H1 (cell line): ENCODE measurements around the gene RANGRF. TPM values are rescaled to one million over a fixed set of nuclear protein-coding genes. Genes with fewer than 3 reads are reported as not detected.

Experiments
- CTCF ChIA-PET: fragments of 300-600 bp; sonication (Branson Sonifier 250); formaldehyde crosslinking; loops from one replicate; lab custom pipeline; 2021; ENCODE audit not compliant: partially characterized antibody; lab: Charles Lee
- POLR2A ChIA-PET: fragments of 300-600 bp; sonication (Branson Sonifier 250); formaldehyde crosslinking; loops from one replicate; lab custom pipeline; 2021; ENCODE audit warnings: inconsistent platforms; ENCODE audit not compliant: partially characterized antibody; lab: Charles Lee
- DNase-seq, 2 experiments: peaks; one replicate each; pipeline versions ENCODE4 v3.0.0 to v3.0.0-alpha.2; 2010 to 2022; ENCODE audit warnings: low spot score in 2 of 2, low read depth in 1 of 2, mixed read lengths in 1 of 2
- FAIRE-seq: peaks from 2 replicates; lab custom pipeline; 2011; peaks lifted over from hg19 to GRCh38; lab: Jason Lieb, UNC
- H2AFZ ChIP-seq: 2 replicates; pipeline ENCODE4 v1.8.1; 2012; ENCODE audit warnings: low read length, inconsistent platforms
- H2AK5ac ChIP-seq: 2 replicates; pipeline ENCODE4 v1.6.1; 2013; ENCODE audit warnings: low read depth, low read length
- H2BK120ac ChIP-seq: replicated peaks from 2 replicates; pipeline ENCODE3; 2013; ENCODE audit warnings: low read depth, low read length, inconsistent platforms
- H2BK12ac ChIP-seq: 2 replicates; pipeline ENCODE4 v1.6.1; 2013; ENCODE audit warnings: low read depth, low read length
- H2BK15ac ChIP-seq: 2 replicates; pipeline ENCODE4 v1.6.1; 2013; ENCODE audit warnings: low read length
- H2BK20ac ChIP-seq: 2 replicates; pipeline ENCODE4 v1.6.1; 2013; ENCODE audit warnings: low read length
- H2BK5ac ChIP-seq: 2 replicates; pipeline ENCODE4 v1.6.1; 2013; ENCODE audit warnings: low read depth, low read length
- H3K14ac ChIP-seq: 2 replicates; pipeline ENCODE4 v1.6.1; 2013; ENCODE audit warnings: inconsistent platforms; ENCODE audit not compliant: insufficient read length
- H3K18ac ChIP-seq: 2 replicates; pipeline ENCODE4 v1.6.1; 2013; ENCODE audit warnings: low read length; ENCODE audit errors: extremely low read depth
- H3K23ac ChIP-seq: 2 replicates; pipeline ENCODE4 v1.6.1; 2013; ENCODE audit warnings: inconsistent platforms; ENCODE audit not compliant: insufficient read length
- H3K23me2 ChIP-seq: 2 replicates; pipeline ENCODE4 v1.6.1; 2013; ENCODE audit warnings: low read depth, low read length
- H3K27ac ChIP-seq: 2 replicates; pipeline ENCODE4 v1.6.1; 2011; ENCODE audit warnings: low read depth, low read length, inconsistent platforms
- H3K27me3 ChIP-seq, 4 experiments: replicated peaks in 1 of 4; 1 replicate in 1 of 4; 2 replicates in 3 of 4; pipeline versions ENCODE4 v1.6.1 to v1.8.1; 2011 to 2013; ENCODE audit warnings: low read length in 3 of 4, mild to moderate bottlenecking in 3 of 4, inconsistent platforms in 2 of 4, mixed read lengths in 2 of 4, moderate library complexity in 1 of 4; ENCODE audit not compliant: control insufficient read depth in 3 of 4, insufficient read depth in 3 of 4; ENCODE audit errors: extremely low read depth in 1 of 4
- H3K36me3 ChIP-seq, 4 experiments: 2 replicates each; pipeline versions ENCODE4 v1.6.1 to v1.8.1; 2011 to 2013; ENCODE audit warnings: mild to moderate bottlenecking in 4 of 4, low read length in 3 of 4, moderate library complexity in 2 of 4, control low read depth in 1 of 4, inconsistent platforms in 1 of 4; ENCODE audit not compliant: insufficient read depth in 4 of 4, control insufficient read depth in 2 of 4
- H3K4ac ChIP-seq: replicated peaks from 2 replicates; pipeline ENCODE3; 2013; ENCODE audit warnings: low read length, low read depth, mixed read lengths, inconsistent platforms; ENCODE audit not compliant: insufficient read length
- H3K4me1 ChIP-seq, 4 experiments: replicated peaks in 1 of 4; 1 replicate in 1 of 4; 2 replicates in 3 of 4; pipeline versions ENCODE4 v1.6.1 to v1.8.1; 2011 to 2013; ENCODE audit warnings: low read length in 3 of 4, inconsistent platforms in 2 of 4, mixed read lengths in 1 of 4; ENCODE audit not compliant: insufficient read depth in 4 of 4, control insufficient read depth in 3 of 4
- H3K4me2 ChIP-seq, 2 experiments: 2 replicates each; pipeline versions ENCODE4 v1.6.1 to v1.8.1; 2011 to 2013; ENCODE audit warnings: low read depth in 2 of 2, low read length in 2 of 2, control low read depth in 1 of 2, inconsistent platforms in 1 of 2, mild to moderate bottlenecking in 1 of 2; ENCODE audit not compliant: insufficient read depth in 1 of 2
- H3K4me3 ChIP-seq, 4 experiments: fragments of 200-600, 300-600 bp in 1 of 4; sonication (generic), shearing (Covaris generic), sonication (Bioruptor Twin) in 1 of 4; 2 replicates each; pipeline versions ENCODE4 v1.5.1 to v1.8.1; 2011 to 2016; ENCODE audit warnings: low read length in 4 of 4, low read depth in 3 of 4, control low read depth in 2 of 4, inconsistent platforms in 2 of 4, mild to moderate bottlenecking in 2 of 4, mixed read lengths in 1 of 4, moderate library complexity in 1 of 4; ENCODE audit not compliant: insufficient read depth in 2 of 4; ENCODE audit errors: extremely low read depth in 1 of 4
- H3K56ac ChIP-seq: replicated peaks from 2 replicates; pipeline ENCODE3; 2013; ENCODE audit warnings: low read depth, mild to moderate bottlenecking, mixed read lengths, low read length, inconsistent platforms; ENCODE audit not compliant: insufficient read length
- H3K79me1 ChIP-seq: 2 replicates; pipeline ENCODE4 v1.6.1; 2013; ENCODE audit warnings: low read depth, low read length, control low read depth
- H3K79me2 ChIP-seq, 2 experiments: 2 replicates each; pipeline versions ENCODE4 v1.6.1 to v1.8.1; 2012 to 2013; ENCODE audit warnings: low read length in 2 of 2, mild to moderate bottlenecking in 2 of 2, inconsistent platforms in 1 of 2; ENCODE audit not compliant: insufficient read depth in 2 of 2, control insufficient read depth in 1 of 2
- H3K9ac ChIP-seq, 4 experiments: replicated peaks in 1 of 4; 1 replicate in 1 of 4; 2 replicates in 3 of 4; pipeline versions ENCODE4 v1.6.1 to v1.8.1; 2011 to 2013; ENCODE audit warnings: low read depth in 3 of 4, low read length in 3 of 4, control low read depth in 2 of 4, mild to moderate bottlenecking in 2 of 4, moderate library complexity in 2 of 4, inconsistent platforms in 1 of 4; ENCODE audit errors: extremely low read depth in 1 of 4
- H3K9me3 ChIP-seq, 2 experiments: 2 replicates each; pipeline versions ENCODE4 v1.6.1 to v1.8.1; 2012 to 2013; ENCODE audit warnings: mild to moderate bottlenecking in 2 of 2, moderate library complexity in 2 of 2, control low read depth in 1 of 2, inconsistent platforms in 1 of 2, low read depth in 1 of 2, low read length in 1 of 2, mixed read lengths in 1 of 2; ENCODE audit not compliant: insufficient read depth in 2 of 2
- H4K20me1 ChIP-seq, 2 experiments: replicated peaks in 1 of 2; 2 replicates each; pipeline versions ENCODE3 to v1.8.1; 2011 to 2013; ENCODE audit warnings: inconsistent platforms in 2 of 2, low read length in 2 of 2, mild to moderate bottlenecking in 1 of 2; ENCODE audit not compliant: insufficient read depth in 2 of 2, control insufficient read depth in 1 of 2
- H4K5ac ChIP-seq: 2 replicates; pipeline ENCODE4 v1.6.1; 2013; ENCODE audit warnings: low read length, low read depth, mixed read lengths, inconsistent platforms; ENCODE audit not compliant: insufficient read length
- H4K8ac ChIP-seq: 2 replicates; pipeline ENCODE4 v1.8.0; 2013; ENCODE audit warnings: mild to moderate bottlenecking, moderate library complexity, low read length, inconsistent platforms; ENCODE audit not compliant: insufficient read depth; ENCODE audit errors: extremely low read depth
- H4K91ac ChIP-seq: replicated peaks from 2 replicates; pipeline ENCODE3; 2013; ENCODE audit warnings: low read length, mixed read lengths, inconsistent platforms; ENCODE audit not compliant: insufficient read length
- EGR1 ChIP-seq: IDR thresholded peaks from 2 replicates; pipeline ENCODE4 v1.6.1; 2011; ENCODE audit warnings: low read depth, low read length, borderline replicate concordance
- WGBS, 2 experiments: shearing (Covaris generic) in 1 of 2; methylation state at CpG; one replicate each; pipeline versions ENCODE4 v1.1.6 to v1.1.7; 2013 to 2015; ENCODE audit warnings: low lambda C conversion rate in 2 of 2, mixed read lengths in 2 of 2, inconsistent platforms in 1 of 2, low coverage in 1 of 2, missing lambda C conversion rate in 1 of 2; ENCODE audit not compliant: insufficient replicate concordance in 2 of 2, insufficient coverage in 1 of 2, insufficient read length in 1 of 2; ENCODE audit errors: extremely low coverage in 1 of 2, missing lambda C conversion rate in 1 of 2; 5-methylcytosine and 5-hydroxymethylcytosine counted together
- polyA plus RNA-seq, 7 experiments: library from polyadenylated mRNA; depleted of rRNA in 3 of 7; stranded (reverse) in 5 of 7; unstranded in 2 of 7; fragments of >200 nt in 5 of 7; fragments of 200-250 nt in 2 of 7; gene quantifications; 1 replicate in 5 of 7; 2 replicates in 1 of 7; 4 replicates in 1 of 7; pipeline versions ENCODE4 v1.2.1 to v1.2.3, GENCODE V29; 2011 to 2013; ENCODE audit warnings: missing spikeins in 2 of 7, mixed read lengths in 2 of 7
- total RNA-seq: library from RNA; stranded (reverse); fragmentation: NEBNext Ultra II Directional; extraction: Animal tissue kit (Norgen Biotek cat#: 25700); gene quantifications from 2 replicates; pipeline ENCODE4 v1.2.1, GENCODE V29; 2021

The RANGRF gene
- total and polyA plus RNA-seq, 2 of the 8 experiments (the other 6 are each of a cell fraction or from before 2014, with no cell fraction given), result 36.9 to 49.6 TPM

- H3K27me3 ChIP-seq, result no peaks in the 10 kb centered on the region
- H3K4me3 ChIP-seq, result no peak overlapping the region
- H3K23ac ChIP-seq, result no peak overlapping the region
- no peak overlapping the region for H4K91ac ChIP-seq
- DNase-seq, result no peak
- no peaks in the 10 kb centered on the region for H3K36me3 ChIP-seq
- peaks cover 0 to 2% of the 10 kb centered on the region in 2 experiments for H4K20me1 ChIP-seq
- H2BK5ac ChIP-seq, result no peak overlapping the region
- H4K5ac ChIP-seq, result no peak overlapping the region
- no peaks in the 10 kb centered on the region for H3K79me2 ChIP-seq
- no peaks in the 10 kb centered on the region for H3K79me1 ChIP-seq
- H4K8ac ChIP-seq, result no peak overlapping the region
- H3K18ac ChIP-seq, result no peak overlapping the region
- H2BK15ac ChIP-seq, result no peak overlapping the region
- H3K9ac ChIP-seq, result no peak overlapping the region
- ChIA-PET POLR2A (interaction anchor here (1.1 to 66.3 kb wide), 6 partner anchors 8 to 97 kb away, joined by 3 to 1521 read pairs (median 9); partner anchors contain the start of genes CTC1, PFAS and SLC25A35), CTCF (interaction anchor here (0.7 to 1.3 kb wide), 5 partner anchors 10 to 1376 kb away, joined by 3 read pairs; no protein-coding TSS in a partner anchor)
- no peak for FAIRE-seq
- H3K9me3 ChIP-seq, result no peaks in the 10 kb centered on the region
- H2AK5ac ChIP-seq, result no peak overlapping the region
- H3K56ac ChIP-seq, result no peak overlapping the region
- no peak overlapping the region for H2BK12ac ChIP-seq
- no peak overlapping the region for H2BK20ac ChIP-seq
- H3K14ac ChIP-seq, result no peak overlapping the region
- 92% methylated on average over 4 of the region's 4 CpGs; no CpG with 5 or more reads in 1 of the 2 experiments for WGBS, 2 experiments
- no peak overlapping the region for H3K27ac ChIP-seq
- H3K4me1 ChIP-seq, result peaks cover 0 to 3% (median 0%) of the 10 kb centered on the region in 4 experiments; a peak in 1 of 7 replicates
- H2BK120ac ChIP-seq, result no peak overlapping the region
- H3K23me2 ChIP-seq, result peaks cover 2% of the 10 kb centered on the region; the same call in 1 of the 2 replicates
- H3K4ac ChIP-seq, result no peak overlapping the region
- no peak overlapping the region for H3K4me2 ChIP-seq
- H2AFZ ChIP-seq, result no peak overlapping the region
- no peak for TF ChIP-seq EGR1
Observed at GRCh38 chr17:8283356-8283755, 5.1 kb upstream of the RANGRF start.
